ENCODE measurements around the gene AJAP1.

DNA sequence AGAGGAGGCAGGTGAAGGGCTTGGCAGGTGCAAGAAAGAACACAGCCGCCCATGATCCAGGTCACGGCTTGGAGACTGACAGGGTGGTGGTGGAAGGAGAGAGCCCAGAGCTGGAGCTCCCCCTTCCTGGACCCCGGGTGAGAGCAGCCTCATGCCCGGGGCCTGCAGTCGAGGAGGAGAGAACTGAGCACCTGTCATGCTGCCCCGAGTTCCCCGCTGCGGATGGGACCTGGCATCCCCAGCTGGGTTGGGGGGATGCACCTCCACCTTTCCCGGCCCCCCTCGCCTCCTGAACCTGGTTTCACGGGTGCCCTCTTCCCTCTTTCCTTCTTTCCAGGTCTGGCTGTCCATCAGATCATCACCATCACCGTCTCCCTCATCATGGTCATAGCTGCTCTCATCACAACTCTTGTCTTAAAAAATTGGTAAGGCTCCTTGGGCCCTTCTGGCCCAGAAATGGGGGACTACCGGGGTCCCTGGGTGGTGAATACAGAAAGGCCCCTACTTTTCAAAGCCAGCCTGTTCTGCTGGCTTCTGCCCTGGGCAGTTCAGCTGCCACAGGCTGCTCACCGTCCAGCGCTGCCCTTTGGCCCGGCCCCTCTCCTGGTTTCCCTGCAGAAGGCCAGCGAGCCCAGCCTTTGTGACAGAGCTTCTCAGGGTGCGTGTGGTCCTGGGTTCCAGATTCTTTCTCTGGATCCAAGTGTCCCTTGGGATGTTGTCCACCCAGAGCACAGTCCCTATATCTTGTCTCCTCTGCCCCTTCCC, 115.3 kb downstream of the AJAP1 start:
- no peak for TF ChIP-seq POLR2A (IDR thresholded peaks at IDR 0.05)
- TF ChIP-seq, protein P1, sequence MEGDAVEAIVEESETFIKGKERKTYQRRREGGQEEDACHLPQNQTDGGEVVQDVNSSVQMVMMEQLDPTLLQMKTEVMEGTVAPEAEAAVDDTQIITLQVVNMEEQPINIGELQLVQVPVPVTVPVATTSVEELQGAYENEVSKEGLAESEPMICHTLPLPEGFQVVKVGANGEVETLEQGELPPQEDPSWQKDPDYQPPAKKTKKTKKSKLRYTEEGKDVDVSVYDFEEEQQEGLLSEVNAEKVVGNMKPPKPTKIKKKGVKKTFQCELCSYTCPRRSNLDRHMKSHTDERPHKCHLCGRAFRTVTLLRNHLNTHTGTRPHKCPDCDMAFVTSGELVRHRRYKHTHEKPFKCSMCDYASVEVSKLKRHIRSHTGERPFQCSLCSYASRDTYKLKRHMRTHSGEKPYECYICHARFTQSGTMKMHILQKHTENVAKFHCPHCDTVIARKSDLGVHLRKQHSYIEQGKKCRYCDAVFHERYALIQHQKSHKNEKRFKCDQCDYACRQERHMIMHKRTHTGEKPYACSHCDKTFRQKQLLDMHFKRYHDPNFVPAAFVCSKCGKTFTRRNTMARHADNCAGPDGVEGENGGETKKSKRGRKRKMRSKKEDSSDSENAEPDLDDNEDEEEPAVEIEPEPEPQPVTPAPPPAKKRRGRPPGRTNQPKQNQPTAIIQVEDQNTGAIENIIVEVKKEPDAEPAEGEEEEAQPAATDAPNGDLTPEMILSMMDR (IDR thresholded peaks at IDR 0.05): no peak
